ENCODE measurements around the gene POLR1E.

DNA sequence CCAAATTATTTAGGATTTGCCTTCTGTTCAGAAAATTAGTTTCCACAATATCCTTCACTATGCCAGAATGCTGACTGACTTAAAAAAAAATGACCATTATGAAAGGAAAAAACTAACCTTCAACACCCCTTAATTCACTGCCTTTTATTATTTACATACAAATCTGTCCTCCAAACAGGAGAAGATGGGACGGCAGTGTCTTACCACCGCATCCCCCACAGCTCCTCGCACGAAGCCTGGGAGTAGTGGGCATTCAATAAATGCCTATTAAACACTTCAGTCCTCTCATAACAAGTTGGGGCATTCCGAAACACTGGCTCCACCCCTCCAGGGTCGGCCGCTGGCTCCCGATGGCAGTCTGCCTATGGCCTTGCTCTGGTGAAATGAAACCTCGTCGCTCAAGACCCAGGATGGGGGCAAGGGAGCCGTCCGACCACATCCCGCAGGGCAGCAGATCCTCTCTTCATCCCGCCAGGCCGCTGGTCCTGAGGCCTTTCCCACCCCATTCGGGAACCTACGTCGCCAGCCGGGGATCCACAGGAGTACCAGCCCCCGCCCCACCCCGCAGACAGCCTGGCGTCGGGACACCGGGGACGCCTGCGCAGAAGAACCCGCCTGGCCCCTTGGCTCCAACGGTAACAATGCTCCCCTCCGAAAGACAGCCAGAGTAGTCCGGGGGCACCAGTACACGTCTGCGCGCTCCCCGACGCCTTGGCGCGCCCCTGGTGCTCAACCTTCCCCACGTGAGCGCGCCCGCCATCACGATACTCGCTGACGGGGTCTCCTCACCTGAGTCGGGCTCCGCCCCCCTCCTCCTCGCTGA is 21.1 kb upstream of the POLR1E start:
- TF ChIP-seq YY1 (IDR thresholded peaks at IDR 0.05; ENCODE audit: insufficient read depth, insufficient read length), result no peak
- TF ChIP-seq ZNF274 (IDR thresholded peaks at IDR 0.05; ENCODE audit: low read depth, low read length), result no peak
